Measurements from ENCODE around the gene MMGT1.

The MMGT1 gene

DNA sequence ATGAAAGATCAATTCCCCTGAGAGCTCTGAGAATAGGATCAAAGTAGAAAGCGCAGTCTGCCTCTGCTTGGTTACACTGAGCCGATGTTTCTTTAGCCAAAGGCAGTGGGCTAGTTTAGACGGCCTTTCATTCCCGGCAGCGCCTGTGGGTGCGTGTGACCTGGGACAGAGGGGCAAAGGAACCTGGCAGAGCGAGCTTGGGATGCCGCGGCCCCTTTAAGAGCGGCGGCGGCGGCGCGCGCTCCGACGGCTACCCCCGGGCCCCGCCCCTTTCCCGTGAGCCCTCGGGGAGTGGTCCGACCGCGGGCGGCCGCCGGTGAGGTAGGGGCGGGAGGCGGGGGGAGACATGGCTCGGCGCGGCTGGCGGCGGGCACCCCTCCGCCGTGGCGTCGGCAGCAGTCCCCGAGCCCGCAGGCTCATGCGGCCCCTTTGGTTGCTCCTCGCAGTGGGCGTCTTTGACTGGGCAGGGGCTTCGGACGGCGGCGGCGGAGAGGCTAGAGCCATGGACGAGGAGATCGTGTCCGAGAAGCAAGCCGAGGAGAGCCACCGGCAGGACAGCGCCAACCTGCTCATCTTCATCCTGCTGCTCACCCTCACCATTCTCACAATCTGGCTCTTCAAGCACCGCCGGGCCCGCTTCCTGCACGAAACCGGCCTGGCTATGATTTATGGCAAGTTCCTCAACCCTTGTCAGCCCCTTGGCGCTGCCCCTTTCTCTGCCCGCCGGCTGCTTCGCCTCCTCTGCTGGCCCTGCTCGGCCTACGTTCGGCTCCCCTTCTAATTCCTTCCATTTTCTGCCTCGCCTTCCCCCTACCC, 11.6 kb upstream of the MMGT1 start, which contains the start of gene SLC9A6 (continued):
- TF ChIP-seq, protein P1, sequence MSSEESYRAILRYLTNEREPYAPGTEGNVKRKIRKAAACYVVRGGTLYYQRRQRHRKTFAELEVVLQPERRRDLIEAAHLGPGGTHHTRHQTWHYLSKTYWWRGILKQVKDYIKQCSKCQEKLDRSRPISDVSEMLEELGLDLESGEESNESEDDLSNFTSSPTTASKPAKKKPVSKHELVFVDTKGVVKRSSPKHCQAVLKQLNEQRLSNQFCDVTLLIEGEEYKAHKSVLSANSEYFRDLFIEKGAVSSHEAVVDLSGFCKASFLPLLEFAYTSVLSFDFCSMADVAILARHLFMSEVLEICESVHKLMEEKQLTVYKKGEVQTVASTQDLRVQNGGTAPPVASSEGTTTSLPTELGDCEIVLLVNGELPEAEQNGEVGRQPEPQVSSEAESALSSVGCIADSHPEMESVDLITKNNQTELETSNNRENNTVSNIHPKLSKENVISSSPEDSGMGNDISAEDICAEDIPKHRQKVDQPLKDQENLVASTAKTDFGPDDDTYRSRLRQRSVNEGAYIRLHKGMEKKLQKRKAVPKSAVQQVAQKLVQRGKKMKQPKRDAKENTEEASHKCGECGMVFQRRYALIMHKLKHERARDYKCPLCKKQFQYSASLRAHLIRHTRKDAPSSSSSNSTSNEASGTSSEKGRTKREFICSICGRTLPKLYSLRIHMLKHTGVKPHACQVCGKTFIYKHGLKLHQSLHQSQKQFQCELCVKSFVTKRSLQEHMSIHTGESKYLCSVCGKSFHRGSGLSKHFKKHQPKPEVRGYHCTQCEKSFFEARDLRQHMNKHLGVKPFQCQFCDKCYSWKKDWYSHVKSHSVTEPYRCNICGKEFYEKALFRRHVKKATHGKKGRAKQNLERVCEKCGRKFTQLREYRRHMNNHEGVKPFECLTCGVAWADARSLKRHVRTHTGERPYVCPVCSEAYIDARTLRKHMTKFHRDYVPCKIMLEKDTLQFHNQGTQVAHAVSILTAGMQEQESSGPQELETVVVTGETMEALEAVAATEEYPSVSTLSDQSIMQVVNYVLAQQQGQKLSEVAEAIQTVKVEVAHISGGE (tag by site-specific recombination; conservative IDR thresholded peaks at IDR 0.05; ENCODE audit: low read depth): peak; percentile 34
- TF ChIP-seq ZNF610 (tag by site-specific recombination; IDR thresholded peaks at IDR 0.05; ENCODE audit: borderline replicate concordance) (no peak), ZEB2 (tag by site-specific recombination; IDR thresholded peaks at IDR 0.05) (peak; percentile 35; the same call in 1 of the 2 replicates), ZNF138 (tag by site-specific recombination; IDR thresholded peaks at IDR 0.05; ENCODE audit: borderline replicate concordance) (no peak), SP2 (tag by site-specific recombination; IDR thresholded peaks at IDR 0.05) (0 out of 2 replicates have a peak, but pooled peaks have one; percentile 27), ZNF350 (tag by site-specific recombination; IDR thresholded peaks at IDR 0.05) (no peak), KLF9 (tag by site-specific recombination; IDR thresholded peaks at IDR 0.05; ENCODE audit: low read depth) (peak; percentile 38; the same call in 1 of the 2 replicates), ZNF501 (tag by site-specific recombination; IDR thresholded peaks at IDR 0.05) (peak; percentile 59; the same call in 1 of the 2 replicates), ZNF2 (tag by site-specific recombination; IDR thresholded peaks at IDR 0.05) (0 out of 2 replicates have a peak, but pooled peaks have one; percentile 20), OSR2 (tag by site-specific recombination; IDR thresholded peaks at IDR 0.05) (no peak), ZNF530 (tag by site-specific recombination; IDR thresholded peaks at IDR 0.05; ENCODE audit: low read depth) (no peak), ZNF404 (tag by site-specific recombination; IDR thresholded peaks at IDR 0.05) (no peak), ZFP41 (tag by site-specific recombination; IDR thresholded peaks at IDR 0.05; ENCODE audit: borderline replicate concordance) (no peak), ZNF600 (tag by site-specific recombination; IDR thresholded peaks at IDR 0.05) (0 out of 2 replicates have a peak, but pooled peaks have one; percentile 45), ZNF560 (tag by site-specific recombination; IDR thresholded peaks at IDR 0.05; ENCODE audit: borderline replicate concordance) (peak; percentile 75; the same call in 1 of the 2 replicates), ZNF335 (tag by site-specific recombination; conservative IDR thresholded peaks at IDR 0.05) (peak; percentile 75), ZNF341 (tag by site-specific recombination; IDR thresholded peaks at IDR 0.05; ENCODE audit: low read depth) (peak; percentile 58), ZNF623 (tag by site-specific recombination; IDR thresholded peaks at IDR 0.05) (no peak), KLF16 (tag by site-specific recombination; IDR thresholded peaks at IDR 0.05) (peak; percentile 60; the same call in 1 of the 2 replicates)
- TF ChIP-seq, protein P2, sequence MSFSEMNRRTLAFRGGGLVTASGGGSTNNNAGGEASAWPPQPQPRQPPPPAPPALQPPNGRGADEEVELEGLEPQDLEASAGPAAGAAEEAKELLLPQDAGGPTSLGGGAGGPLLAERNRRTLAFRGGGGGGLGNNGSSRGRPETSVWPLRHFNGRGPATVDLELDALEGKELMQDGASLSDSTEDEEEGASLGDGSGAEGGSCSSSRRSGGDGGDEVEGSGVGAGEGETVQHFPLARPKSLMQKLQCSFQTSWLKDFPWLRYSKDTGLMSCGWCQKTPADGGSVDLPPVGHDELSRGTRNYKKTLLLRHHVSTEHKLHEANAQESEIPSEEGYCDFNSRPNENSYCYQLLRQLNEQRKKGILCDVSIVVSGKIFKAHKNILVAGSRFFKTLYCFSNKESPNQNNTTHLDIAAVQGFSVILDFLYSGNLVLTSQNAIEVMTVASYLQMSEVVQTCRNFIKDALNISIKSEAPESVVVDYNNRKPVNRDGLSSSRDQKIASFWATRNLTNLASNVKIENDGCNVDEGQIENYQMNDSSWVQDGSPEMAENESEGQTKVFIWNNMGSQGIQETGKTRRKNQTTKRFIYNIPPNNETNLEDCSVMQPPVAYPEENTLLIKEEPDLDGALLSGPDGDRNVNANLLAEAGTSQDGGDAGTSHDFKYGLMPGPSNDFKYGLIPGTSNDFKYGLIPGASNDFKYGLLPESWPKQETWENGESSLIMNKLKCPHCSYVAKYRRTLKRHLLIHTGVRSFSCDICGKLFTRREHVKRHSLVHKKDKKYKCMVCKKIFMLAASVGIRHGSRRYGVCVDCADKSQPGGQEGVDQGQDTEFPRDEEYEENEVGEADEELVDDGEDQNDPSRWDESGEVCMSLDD (tag by site-specific recombination; IDR thresholded peaks at IDR 0.05): peak; percentile 42; the same call in 1 of the 2 replicates
- TF ChIP-seq, protein P3, sequence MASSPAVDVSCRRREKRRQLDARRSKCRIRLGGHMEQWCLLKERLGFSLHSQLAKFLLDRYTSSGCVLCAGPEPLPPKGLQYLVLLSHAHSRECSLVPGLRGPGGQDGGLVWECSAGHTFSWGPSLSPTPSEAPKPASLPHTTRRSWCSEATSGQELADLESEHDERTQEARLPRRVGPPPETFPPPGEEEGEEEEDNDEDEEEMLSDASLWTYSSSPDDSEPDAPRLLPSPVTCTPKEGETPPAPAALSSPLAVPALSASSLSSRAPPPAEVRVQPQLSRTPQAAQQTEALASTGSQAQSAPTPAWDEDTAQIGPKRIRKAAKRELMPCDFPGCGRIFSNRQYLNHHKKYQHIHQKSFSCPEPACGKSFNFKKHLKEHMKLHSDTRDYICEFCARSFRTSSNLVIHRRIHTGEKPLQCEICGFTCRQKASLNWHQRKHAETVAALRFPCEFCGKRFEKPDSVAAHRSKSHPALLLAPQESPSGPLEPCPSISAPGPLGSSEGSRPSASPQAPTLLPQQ (tag by site-specific recombination; IDR thresholded peaks at IDR 0.05): peak; percentile 97
- TF ChIP-seq, protein P4, sequence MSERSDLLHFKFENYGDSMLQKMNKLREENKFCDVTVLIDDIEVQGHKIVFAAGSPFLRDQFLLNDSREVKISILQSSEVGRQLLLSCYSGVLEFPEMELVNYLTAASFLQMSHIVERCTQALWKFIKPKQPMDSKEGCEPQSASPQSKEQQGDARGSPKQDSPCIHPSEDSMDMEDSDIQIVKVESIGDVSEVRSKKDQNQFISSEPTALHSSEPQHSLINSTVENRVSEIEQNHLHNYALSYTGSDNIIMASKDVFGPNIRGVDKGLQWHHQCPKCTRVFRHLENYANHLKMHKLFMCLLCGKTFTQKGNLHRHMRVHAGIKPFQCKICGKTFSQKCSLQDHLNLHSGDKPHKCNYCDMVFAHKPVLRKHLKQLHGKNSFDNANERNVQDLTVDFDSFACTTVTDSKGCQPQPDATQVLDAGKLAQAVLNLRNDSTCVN (tag by site-specific recombination; optimal IDR thresholded peaks at IDR 0.05): peak; percentile 76
- TF ChIP-seq, protein P5, sequence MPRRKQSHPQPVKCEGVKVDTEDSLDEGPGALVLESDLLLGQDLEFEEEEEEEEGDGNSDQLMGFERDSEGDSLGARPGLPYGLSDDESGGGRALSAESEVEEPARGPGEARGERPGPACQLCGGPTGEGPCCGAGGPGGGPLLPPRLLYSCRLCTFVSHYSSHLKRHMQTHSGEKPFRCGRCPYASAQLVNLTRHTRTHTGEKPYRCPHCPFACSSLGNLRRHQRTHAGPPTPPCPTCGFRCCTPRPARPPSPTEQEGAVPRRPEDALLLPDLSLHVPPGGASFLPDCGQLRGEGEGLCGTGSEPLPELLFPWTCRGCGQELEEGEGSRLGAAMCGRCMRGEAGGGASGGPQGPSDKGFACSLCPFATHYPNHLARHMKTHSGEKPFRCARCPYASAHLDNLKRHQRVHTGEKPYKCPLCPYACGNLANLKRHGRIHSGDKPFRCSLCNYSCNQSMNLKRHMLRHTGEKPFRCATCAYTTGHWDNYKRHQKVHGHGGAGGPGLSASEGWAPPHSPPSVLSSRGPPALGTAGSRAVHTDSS (tag by site-specific recombination; IDR thresholded peaks at IDR 0.05): peak; percentile 59
